Tibial nerve (tissue), 4 donors: ENCODE results near the gene GABBR2. TPM values are rescaled to one million over a fixed set of nuclear protein-coding genes. Genes with fewer than 3 reads are reported as not detected.

Experiments used
- DNase-seq, 2 donors: peaks; one replicate each; pipeline ENCODE4 v3.0.0-alpha.2; 2019; ENCODE audit warnings: low spot score in 2 of 2
- H3K27ac ChIP-seq, 4 donors: fragments of 200-600 bp; sonication (generic) in 3 of 4; one replicate each; pipeline ENCODE4 v1.5.1; 2017 to 2019; ENCODE audit warnings: mild to moderate bottlenecking in 1 of 4
- H3K27me3 ChIP-seq, 2 donors: fragments of 200-600 bp; sonication (generic) in 1 of 2; one replicate each; pipeline versions ENCODE4 v1.5.1 to v1.6.0; 2017 to 2019
- H3K36me3 ChIP-seq, 3 donors: fragments of 200-600 bp; sonication (generic); one replicate each; pipeline ENCODE4 v1.5.1; 2018 to 2019
- H3K4me1 ChIP-seq, 4 donors: fragments of 200-600 bp; sonication (generic) in 3 of 4; one replicate each; pipeline ENCODE4 v1.5.1; 2017 to 2019
- H3K4me3 ChIP-seq, 4 donors: fragments of 200-600 bp; sonication (generic) in 3 of 4; one replicate each; pipeline ENCODE4 v1.5.1; 2017 to 2019; ENCODE audit warnings: mild to moderate bottlenecking in 1 of 4, moderate library complexity in 1 of 4
- H3K9me3 ChIP-seq, 4 donors: fragments of 200-600 bp; sonication (generic) in 3 of 4; one replicate each; pipeline ENCODE4 v1.5.1; 2017 to 2019
- CTCF ChIP-seq, 5 experiments: fragments of 200-600 bp in 3 of 5; fragments of 450-650 bp in 2 of 5; sonication (generic) in 3 of 5; IDR thresholded peaks; one replicate each; pipeline ENCODE4 v1.5.1; 2016 to 2019; ENCODE audit warnings: antibody characterized with exemption in 5 of 5, mild to moderate bottlenecking in 3 of 5, moderate library complexity in 2 of 5
- EP300 ChIP-seq, 2 donors: sonication (generic); formaldehyde crosslinking; IDR thresholded peaks; one replicate each; pipeline ENCODE4 v1.6.1; 2017; ENCODE audit warnings: antibody characterized with exemption in 2 of 2, mild to moderate bottlenecking in 1 of 2
- POLR2A ChIP-seq, 2 donors: fragments of 450-650 bp; IDR thresholded peaks; one replicate each; pipeline ENCODE4 v1.6.1; 2017; ENCODE audit warnings: antibody characterized with exemption in 2 of 2, mild to moderate bottlenecking in 2 of 2, moderate library complexity in 2 of 2
- whole genome bisulfite sequencing, 2 donors: methylation state at CpG; one replicate each; pipeline ENCODE4 v1.1.5; 2018; 5-methylcytosine and 5-hydroxymethylcytosine counted together
- total RNA-seq, 4 donors: library from RNA; depleted of rRNA; stranded (reverse); fragments of >200 nt; gene quantifications; one replicate each; pipeline ENCODE4 v1.1.0, GENCODE V29; 2016

Gene GABBR2
- total RNA-seq, 4 donors from 2014 or later = 0.20 to 0.22 TPM; not detected in 2

- no peaks in the 10 kb centered on the region for H3K36me3 ChIP-seq
- H3K4me1 ChIP-seq = no peaks in the 10 kb centered on the region
- H3K27me3 ChIP-seq = no peaks in the 10 kb centered on the region
- no peak for TF ChIP-seq EP300 (IDR thresholded peaks at IDR 0.05)
- no peak for DNase-seq
- 82 to 89% methylated on average over 3 of the region's 3 CpGs for WGBS, 2 donors
- no peaks in the 10 kb centered on the region for H3K9me3 ChIP-seq
- no peak overlapping the region for H3K27ac ChIP-seq
- no peak overlapping the region for H3K4me3 ChIP-seq
Measured at GRCh38 chr9:98385751-98386150, 323.0 kb downstream of the GABBR2 start.

GRCh38 chr9:98383758-98384157, 325.0 kb downstream of the GABBR2 start:
- Histone ChIP-seq H3K4me3 (no peak overlapping the region), H3K27me3 (no peaks in the 10 kb centered on the region), H3K4me1 (no peaks in the 10 kb centered on the region), H3K36me3 (no peaks in the 10 kb centered on the region), H3K27ac (no peak overlapping the region), H3K9me3 (no peaks in the 10 kb centered on the region)
- TF ChIP-seq POLR2A (IDR thresholded peaks at IDR 0.05) (no peak), EP300 (IDR thresholded peaks at IDR 0.05) (no peak), CTCF (IDR thresholded peaks at IDR 0.05) (no peak)
- no peak for DNase-seq
- 46% methylated on average over 4 of the region's 4 CpGs for WGBS, 2 donors

GRCh38 chr9:98381311-98382103, 327.2 kb downstream of the GABBR2 start:
- DNase-seq = no peak
- TF ChIP-seq CTCF (IDR thresholded peaks at IDR 0.05) = no peak
- no peak for TF ChIP-seq EP300 (IDR thresholded peaks at IDR 0.05)
- TF ChIP-seq POLR2A (IDR thresholded peaks at IDR 0.05) = no peak
- H3K36me3 ChIP-seq = no peaks in the 10 kb centered on the region

GRCh38 chr9:98380065-98380681, 328.6 kb downstream of the GABBR2 start:
- no peaks in the 10 kb centered on the region for H3K27me3 ChIP-seq
- WGBS, 2 donors = 28 to 35% methylated on average over 19 of the region's 19 CpGs
- H3K36me3 ChIP-seq = no peaks in the 10 kb centered on the region
- no peak overlapping the region for H3K4me3 ChIP-seq
- H3K4me1 ChIP-seq = no peaks in the 10 kb centered on the region
- no peak for TF ChIP-seq CTCF (IDR thresholded peaks at IDR 0.05)
- TF ChIP-seq POLR2A (IDR thresholded peaks at IDR 0.05) = no peak
- TF ChIP-seq EP300 (IDR thresholded peaks at IDR 0.05) = no peak
- no peaks in the 10 kb centered on the region for H3K9me3 ChIP-seq
- no peak overlapping the region for H3K27ac ChIP-seq
- DNase-seq = no peak

More at GRCh38 chr9:98381311-98382103, 327.2 kb downstream of the GABBR2 start:
- no peaks in the 10 kb centered on the region for H3K9me3 ChIP-seq
- no peaks in the 10 kb centered on the region for H3K4me1 ChIP-seq
- H3K4me3 ChIP-seq = no peak overlapping the region
- H3K27ac ChIP-seq = no peak overlapping the region
- no peaks in the 10 kb centered on the region for H3K27me3 ChIP-seq
- WGBS, 2 donors = 91 to 92% methylated on average over 12 of the region's 12 CpGs

- no peaks in the 10 kb centered on the region for H3K27me3 ChIP-seq
Measured at GRCh38 chr9:98379572-98379971, 329.2 kb downstream of the GABBR2 start.

More at GRCh38 chr9:98379572-98379971, 329.2 kb downstream of the GABBR2 start:
- TF ChIP-seq CTCF (IDR thresholded peaks at IDR 0.05) (no peak), EP300 (IDR thresholded peaks at IDR 0.05) (no peak), POLR2A (IDR thresholded peaks at IDR 0.05) (no peak)
- Histone ChIP-seq H3K36me3 (no peaks in the 10 kb centered on the region), H3K4me1 (no peaks in the 10 kb centered on the region), H3K4me3 (no peak overlapping the region), H3K9me3 (no peaks in the 10 kb centered on the region), H3K27ac (no peak overlapping the region)
- WGBS, 2 donors = 81 to 90% methylated on average over 1 of the region's 1 CpG
- no peak for DNase-seq
